Measurements from ENCODE around the gene EPHA3. TPM values are rescaled to one million over a fixed set of nuclear protein-coding genes. Genes with fewer than 3 reads are reported as not detected.

Gene EPHA3
- total RNA-seq, 6 donors from 2014 or later = 0.46 to 3.9 (median 0.79) TPM; not detected in 1

GRCh38 chr3:89419647-89420241 lies 312.3 kb downstream of the EPHA3 start:
- TF ChIP-seq EP300 (IDR thresholded peaks at IDR 0.05) (no peak), POLR2AphosphoS5 (IDR thresholded peaks at IDR 0.05) (no peak), CTCF (IDR thresholded peaks at IDR 0.05) (no peak), POLR2A (IDR thresholded peaks at IDR 0.05) (no peak)
- ATAC-seq (ENCODE audit: low FRiP score in 2 of 2) (no peak), DNase-seq (no peak)
- H3K4me3 ChIP-seq = no peak overlapping the region
- no peaks in the 10 kb centered on the region for H3K4me1 ChIP-seq
- 60 to 63% methylated on average over 3 of the region's 3 CpGs for WGBS, 2 donors
- H3K9me3 ChIP-seq = no peaks in the 10 kb centered on the region
- no peaks in the 10 kb centered on the region for H3K36me3 ChIP-seq
- H3K27ac ChIP-seq = no peak overlapping the region
- no peaks in the 10 kb centered on the region for H3K27me3 ChIP-seq

GRCh38 chr3:89426060-89426459 lies 318.6 kb downstream of the EPHA3 start:
- no peak for TF ChIP-seq CTCF (IDR thresholded peaks at IDR 0.05)
- TF ChIP-seq POLR2A (IDR thresholded peaks at IDR 0.05) = no peak
- no peak for TF ChIP-seq POLR2AphosphoS5 (IDR thresholded peaks at IDR 0.05)
- TF ChIP-seq EP300 (IDR thresholded peaks at IDR 0.05) = no peak
- WGBS, 2 donors = 87 to 88% methylated on average over 5 of the region's 5 CpGs
- Histone ChIP-seq H3K27ac (no peak overlapping the region), H3K27me3 (no peaks in the 10 kb centered on the region), H3K4me3 (no peak overlapping the region), H3K4me1 (no peaks in the 10 kb centered on the region), H3K9me3 (no peaks in the 10 kb centered on the region), H3K36me3 (no peaks in the 10 kb centered on the region)
- DNase-seq = no peak
- no peak for ATAC-seq (ENCODE audit: low FRiP score in 2 of 2)

GRCh38 chr3:89434621-89435380 lies 327.4 kb downstream of the EPHA3 start:
- Histone ChIP-seq H3K27me3 (no peaks in the 10 kb centered on the region), H3K4me3 (no peak overlapping the region), H3K4me1 (no peaks in the 10 kb centered on the region), H3K36me3 (no peaks in the 10 kb centered on the region), H3K27ac (no peak overlapping the region), H3K9me3 (no peaks in the 10 kb centered on the region)
- 83 to 84% methylated on average over 7 of the region's 7 CpGs for WGBS, 2 donors
- ATAC-seq (ENCODE audit: low FRiP score in 2 of 2) (no peak), DNase-seq (no peak)
- TF ChIP-seq POLR2A (IDR thresholded peaks at IDR 0.05) (no peak), EP300 (IDR thresholded peaks at IDR 0.05) (no peak), POLR2AphosphoS5 (IDR thresholded peaks at IDR 0.05) (no peak), CTCF (IDR thresholded peaks at IDR 0.05) (no peak)

- DNase-seq (no peak), ATAC-seq (ENCODE audit: low FRiP score in 2 of 2) (no peak)
- TF ChIP-seq POLR2A (IDR thresholded peaks at IDR 0.05) (no peak), EP300 (IDR thresholded peaks at IDR 0.05) (no peak), POLR2AphosphoS5 (IDR thresholded peaks at IDR 0.05) (no peak), CTCF (IDR thresholded peaks at IDR 0.05) (no peak)
- H3K36me3 ChIP-seq = no peaks in the 10 kb centered on the region
- WGBS, 2 donors = 87 to 88% methylated on average over 3 of the region's 3 CpGs
- no peaks in the 10 kb centered on the region for H3K27me3 ChIP-seq
- no peaks in the 10 kb centered on the region for H3K9me3 ChIP-seq
- H3K4me1 ChIP-seq = no peaks in the 10 kb centered on the region
- H3K4me3 ChIP-seq = no peak overlapping the region
- H3K27ac ChIP-seq = no peak overlapping the region
These were observed 329.4 kb downstream of the EPHA3 start for GRCh38 chr3:89436846-89437245.
